ENCODE results near the gene ARSI.

ARSI gene

GRCh38 chr5:150298701-150299451 is 3.8 kb downstream of the ARSI start:
- no peak overlapping the region for H3K27ac ChIP-seq (ENCODE audit: insufficient read depth in 1 of 2, low read depth in 1 of 2, low read length in 2 of 2, poor library complexity in 1 of 2, severe bottlenecking in 2 of 2)
- H3K36me3 ChIP-seq (ENCODE audit: control insufficient read depth in 4 of 4, insufficient read depth in 4 of 4, low read length in 3 of 4): no peaks in the 10 kb centered on the region
- H3K4me3 ChIP-seq (ENCODE audit: control insufficient read depth in 1 of 7, extremely low read depth in 1 of 7, insufficient read depth in 4 of 7, low read depth in 2 of 7, low read length in 6 of 7): no peak overlapping the region
- 91% methylated on average over 5 of the region's 10 CpGs for WGBS (ENCODE audit: insufficient coverage)
- POLR2A ChIA-PET: interaction anchor here (0.6 kb wide), 1 partner anchor 221 kb away, joined by 9 read pairs; no protein-coding TSS in a partner anchor
- H3K4me1 ChIP-seq (ENCODE audit: control extremely low read depth in 1 of 4, control insufficient read depth in 4 of 4, insufficient read depth in 4 of 4, low read length in 3 of 4): peaks cover 0 to 14% (median 6%) of the 10 kb centered on the region in 4 experiments
- CTCF ChIA-PET: interaction anchor here (0.8 to 1.6 kb wide), 2 partner anchors 10 to 12 kb away, joined by 3 read pairs; no protein-coding TSS in a partner anchor
- H3K27me3 ChIP-seq (replicated peaks in 2 of 5; ENCODE audit: control insufficient read depth in 4 of 5, insufficient read depth in 5 of 5, low read length in 4 of 5): peaks cover 4 to 39% (median 25%) of the 10 kb centered on the region in 5 experiments
- no peaks in the 10 kb centered on the region for H3K9me3 ChIP-seq (ENCODE audit: control extremely low read depth in 1 of 5, control insufficient read depth in 4 of 5, insufficient read depth in 2 of 5, low read depth in 1 of 5, low read length in 4 of 5)
- DNase-seq: no peak

GRCh38 chr5:150297934-150298595 is 4.6 kb downstream of the ARSI start:
- ChIA-PET POLR2A (interaction anchor here (0.5 to 0.6 kb wide), 2 partner anchors 16 to 220 kb away, joined by 3 to 9 read pairs; no protein-coding TSS in a partner anchor), CTCF (no interaction called here)
- Histone ChIP-seq H3K4me1 (ENCODE audit: control extremely low read depth in 1 of 4, control insufficient read depth in 4 of 4, insufficient read depth in 4 of 4, low read length in 3 of 4) (peaks cover 0 to 13% (median 6%) of the 10 kb centered on the region in 4 experiments), H3K27me3 (replicated peaks in 2 of 5; ENCODE audit: control insufficient read depth in 4 of 5, insufficient read depth in 5 of 5, low read length in 4 of 5) (peaks cover 4 to 31% (median 18%) of the 10 kb centered on the region in 5 experiments), H3K4me3 (ENCODE audit: control insufficient read depth in 1 of 7, extremely low read depth in 1 of 7, insufficient read depth in 4 of 7, low read depth in 2 of 7, low read length in 6 of 7) (no peak overlapping the region), H3K9me3 (ENCODE audit: control extremely low read depth in 1 of 5, control insufficient read depth in 4 of 5, insufficient read depth in 2 of 5, low read depth in 1 of 5, low read length in 4 of 5) (no peaks in the 10 kb centered on the region), H3K27ac (ENCODE audit: insufficient read depth in 1 of 2, low read depth in 1 of 2, low read length in 2 of 2, poor library complexity in 1 of 2, severe bottlenecking in 2 of 2) (no peak overlapping the region), H3K36me3 (ENCODE audit: control insufficient read depth in 4 of 4, insufficient read depth in 4 of 4, low read length in 3 of 4) (no peaks in the 10 kb centered on the region)
- 96% methylated on average over 29 of the region's 31 CpGs for WGBS (ENCODE audit: insufficient coverage)
- DNase-seq: no peak

GRCh38 chr5:150297236-150297890 is 5.3 kb downstream of the ARSI start:
- H3K4me1 ChIP-seq (ENCODE audit: control extremely low read depth in 1 of 4, control insufficient read depth in 4 of 4, insufficient read depth in 4 of 4, low read length in 3 of 4): peaks cover 0 to 6% (median 3%) of the 10 kb centered on the region in 4 experiments

GRCh38 chr5:150296496-150296895 is 6.2 kb downstream of the ARSI start:
- Histone ChIP-seq H3K9me3 (ENCODE audit: control extremely low read depth in 1 of 5, control insufficient read depth in 4 of 5, insufficient read depth in 2 of 5, low read depth in 1 of 5, low read length in 4 of 5) (no peaks in the 10 kb centered on the region), H3K36me3 (ENCODE audit: control insufficient read depth in 4 of 4, insufficient read depth in 4 of 4, low read length in 3 of 4) (no peaks in the 10 kb centered on the region), H3K27ac (ENCODE audit: insufficient read depth in 1 of 2, low read depth in 1 of 2, low read length in 2 of 2, poor library complexity in 1 of 2, severe bottlenecking in 2 of 2) (no peak overlapping the region), H3K27me3 (replicated peaks in 2 of 5; ENCODE audit: control insufficient read depth in 4 of 5, insufficient read depth in 5 of 5, low read length in 4 of 5) (peaks cover 1 to 16% (median 8%) of the 10 kb centered on the region in 5 experiments), H3K4me3 (ENCODE audit: control insufficient read depth in 1 of 7, extremely low read depth in 1 of 7, insufficient read depth in 4 of 7, low read depth in 2 of 7, low read length in 6 of 7) (no peak overlapping the region), H3K4me1 (ENCODE audit: control extremely low read depth in 1 of 4, control insufficient read depth in 4 of 4, insufficient read depth in 4 of 4, low read length in 3 of 4) (peaks cover 0 to 2% (median 0%) of the 10 kb centered on the region in 4 experiments)
- WGBS (ENCODE audit: insufficient coverage): 100% methylated on average over 5 of the region's 7 CpGs
- ChIA-PET CTCF (no interaction called here), POLR2A (no interaction called here)
- DNase-seq: no peak

More at GRCh38 chr5:150297236-150297890, 5.3 kb downstream of the ARSI start:
- 96% methylated on average over 28 of the region's 36 CpGs for WGBS (ENCODE audit: insufficient coverage)
- H3K36me3 ChIP-seq (ENCODE audit: control insufficient read depth in 4 of 4, insufficient read depth in 4 of 4, low read length in 3 of 4): no peaks in the 10 kb centered on the region
- H3K4me3 ChIP-seq (ENCODE audit: control insufficient read depth in 1 of 7, extremely low read depth in 1 of 7, insufficient read depth in 4 of 7, low read depth in 2 of 7, low read length in 6 of 7): no peak overlapping the region
- H3K27me3 ChIP-seq (replicated peaks in 2 of 5; ENCODE audit: control insufficient read depth in 4 of 5, insufficient read depth in 5 of 5, low read length in 4 of 5): peaks cover 4 to 24% (median 13%) of the 10 kb centered on the region in 5 experiments
- no peak for DNase-seq
- no peaks in the 10 kb centered on the region for H3K9me3 ChIP-seq (ENCODE audit: control extremely low read depth in 1 of 5, control insufficient read depth in 4 of 5, insufficient read depth in 2 of 5, low read depth in 1 of 5, low read length in 4 of 5)
- H3K27ac ChIP-seq (ENCODE audit: insufficient read depth in 1 of 2, low read depth in 1 of 2, low read length in 2 of 2, poor library complexity in 1 of 2, severe bottlenecking in 2 of 2): no peak overlapping the region
- ChIA-PET CTCF (no interaction called here), POLR2A (no interaction called here)

GRCh38 chr5:150295741-150296486 is 6.8 kb downstream of the ARSI start:
- peaks cover 0 to 10% (median 4%) of the 10 kb centered on the region in 5 experiments for H3K27me3 ChIP-seq (replicated peaks in 2 of 5; ENCODE audit: control insufficient read depth in 4 of 5, insufficient read depth in 5 of 5, low read length in 4 of 5)
- no peak overlapping the region for H3K4me3 ChIP-seq (ENCODE audit: control insufficient read depth in 1 of 7, extremely low read depth in 1 of 7, insufficient read depth in 4 of 7, low read depth in 2 of 7, low read length in 6 of 7)
- ChIA-PET POLR2A (no interaction called here), CTCF (interaction anchor here (1.3 kb wide), 1 partner anchor 30 kb away, joined by 5 read pairs; no protein-coding TSS in a partner anchor)
- no peak overlapping the region for H3K27ac ChIP-seq (ENCODE audit: insufficient read depth in 1 of 2, low read depth in 1 of 2, low read length in 2 of 2, poor library complexity in 1 of 2, severe bottlenecking in 2 of 2)
- WGBS (ENCODE audit: insufficient coverage): 97% methylated on average over 14 of the region's 17 CpGs
- DNase-seq: no peak
- no peaks in the 10 kb centered on the region for H3K9me3 ChIP-seq (ENCODE audit: control extremely low read depth in 1 of 5, control insufficient read depth in 4 of 5, insufficient read depth in 2 of 5, low read depth in 1 of 5, low read length in 4 of 5)
- H3K4me1 ChIP-seq (ENCODE audit: control extremely low read depth in 1 of 4, control insufficient read depth in 4 of 4, insufficient read depth in 4 of 4, low read length in 3 of 4): peaks cover 0 to 2% (median 0%) of the 10 kb centered on the region in 4 experiments
- no peaks in the 10 kb centered on the region for H3K36me3 ChIP-seq (ENCODE audit: control insufficient read depth in 4 of 4, insufficient read depth in 4 of 4, low read length in 3 of 4)

- no peak overlapping the region for H3K27ac ChIP-seq (ENCODE audit: insufficient read depth in 1 of 2, low read depth in 1 of 2, low read length in 2 of 2, poor library complexity in 1 of 2, severe bottlenecking in 2 of 2)
- WGBS (ENCODE audit: insufficient coverage): 93% methylated on average over 9 of the region's 10 CpGs
- H3K27me3 ChIP-seq (replicated peaks in 2 of 5; ENCODE audit: control insufficient read depth in 4 of 5, insufficient read depth in 5 of 5, low read length in 4 of 5): peaks cover 0 to 5% (median 4%) of the 10 kb centered on the region in 5 experiments
- no peaks in the 10 kb centered on the region for H3K9me3 ChIP-seq (ENCODE audit: control extremely low read depth in 1 of 5, control insufficient read depth in 4 of 5, insufficient read depth in 2 of 5, low read depth in 1 of 5, low read length in 4 of 5)
- no peak overlapping the region for H3K4me3 ChIP-seq (ENCODE audit: control insufficient read depth in 1 of 7, extremely low read depth in 1 of 7, insufficient read depth in 4 of 7, low read depth in 2 of 7, low read length in 6 of 7)
- ChIA-PET CTCF (interaction anchor here (0.9 to 1.3 kb wide), 2 partner anchors 20 to 31 kb away, joined by 3 to 5 read pairs; no protein-coding TSS in a partner anchor), POLR2A (interaction anchor here (0.6 kb wide), 1 partner anchor 31 kb away, joined by 3 read pairs; no protein-coding TSS in a partner anchor)
- no peaks in the 10 kb centered on the region for H3K36me3 ChIP-seq (ENCODE audit: control insufficient read depth in 4 of 4, insufficient read depth in 4 of 4, low read length in 3 of 4)
- peaks cover 0 to 2% (median 0%) of the 10 kb centered on the region in 4 experiments for H3K4me1 ChIP-seq (ENCODE audit: control extremely low read depth in 1 of 4, control insufficient read depth in 4 of 4, insufficient read depth in 4 of 4, low read length in 3 of 4)
- no peak for DNase-seq
Measured at GRCh38 chr5:150295172-150295634, 7.5 kb downstream of the ARSI start.

All from common myeloid progenitor, CD34-positive (primary cell).